GM18951 (cell line): Measurements from ENCODE around the gene COMMD9.
"Not testable (repeated sequence)": the region's sequence is repeated elsewhere in the genome, so short reads cannot be mapped to it uniquely, and the experiment has no call there.

ENCODE experiments used
- POLR2A ChIP-seq: IDR thresholded peaks from 4 replicates; pipeline ENCODE4 v1.6.1; 2011; ENCODE audit warnings: mild to moderate bottlenecking; ENCODE audit not compliant: insufficient read length, insufficient read depth; ENCODE audit errors: extremely low read depth
- in situ Hi-C: fragments of 300-500 bp; cut with MboI; formaldehyde crosslinking; loops from one replicate; pipeline ENCODE4 v1.12.0; 2022; ENCODE audit warnings: low sequenced_read_pairs, mixed read lengths, inconsistent platforms; ENCODE audit not compliant: unreplicated experiment

The COMMD9 gene

DNA sequence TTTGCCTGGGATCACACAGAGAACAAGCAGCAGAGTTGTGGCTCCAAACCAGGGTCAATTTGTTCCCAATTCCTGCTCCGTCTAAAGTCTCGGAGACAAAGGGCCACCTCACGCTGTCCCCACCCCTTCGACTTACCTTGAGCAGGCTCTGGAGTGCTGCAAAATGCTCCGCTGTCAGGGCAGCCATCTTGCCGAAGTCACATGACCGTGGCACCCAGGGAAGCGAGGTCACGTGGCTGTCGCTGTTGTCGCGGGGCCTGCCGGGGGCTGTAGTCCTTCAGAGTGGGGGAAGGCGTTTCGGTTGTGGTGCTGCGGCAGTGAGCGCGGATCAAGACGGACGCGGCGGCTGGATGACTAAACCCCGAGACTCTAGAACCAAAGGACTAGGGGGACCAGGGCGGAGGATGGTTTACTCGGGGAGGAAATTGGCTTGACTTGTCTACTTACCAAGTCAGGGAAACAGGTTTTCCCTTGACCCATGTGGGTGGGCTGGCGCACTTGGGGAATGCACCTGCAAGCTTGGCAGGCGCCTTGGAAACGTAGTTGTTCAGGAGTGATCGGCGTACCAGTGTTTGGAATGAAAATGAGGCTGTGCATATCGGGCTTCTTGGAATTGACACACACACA lies at the start of gene COMMD9:
Gene COMMD9 (minus strand): TSS at position 199 of the 627 bp plus-strand sequence. CDS start 12 bp downstream, at position 187.
- TF ChIP-seq POLR2A: peak; percentile 67
- in situ Hi-C loops: no loop called here

DNA sequence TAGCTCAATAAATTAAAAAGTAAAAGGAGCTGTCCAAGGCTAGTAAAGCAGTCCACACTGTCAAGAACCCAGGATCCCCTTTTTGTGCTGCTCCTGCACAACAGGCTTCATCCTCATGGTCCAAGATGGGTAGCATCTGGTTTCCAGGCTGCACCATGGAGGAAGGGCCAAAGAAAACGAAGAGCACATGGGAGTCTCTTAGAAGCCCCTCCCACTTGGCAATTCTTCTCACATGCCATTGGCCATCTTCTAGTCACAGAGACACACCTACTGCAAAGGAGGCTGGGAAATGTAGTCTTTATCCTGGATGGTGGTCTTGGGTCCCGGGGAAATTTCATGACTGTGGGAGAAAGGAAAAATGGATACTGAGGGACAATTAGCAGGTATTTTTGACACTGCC lies 44.7 kb upstream of the COMMD9 start:
- no peak for TF ChIP-seq POLR2A
- in situ Hi-C loops: no loop called here

DNA sequence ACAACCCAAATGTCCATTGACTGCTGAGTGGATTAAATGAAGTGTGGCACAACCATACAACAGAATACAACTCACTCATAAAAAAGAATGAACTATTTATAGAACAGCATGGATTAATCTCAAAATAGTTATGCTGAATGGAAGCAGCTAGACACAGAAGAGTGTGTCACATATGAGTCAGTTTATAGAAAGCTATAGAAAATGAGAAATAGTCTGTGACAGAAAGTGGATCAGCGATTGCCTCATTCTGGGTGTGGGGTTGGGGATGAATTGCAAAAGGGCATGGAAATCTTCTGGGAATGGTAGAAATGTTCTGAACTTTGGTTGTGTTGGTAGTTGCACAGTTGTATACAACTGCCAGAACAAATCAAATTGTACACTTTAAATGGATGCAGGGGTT lies 44.2 kb upstream of the COMMD9 start:
- no peak for TF ChIP-seq POLR2A
- in situ Hi-C loops: no loop called here

DNA sequence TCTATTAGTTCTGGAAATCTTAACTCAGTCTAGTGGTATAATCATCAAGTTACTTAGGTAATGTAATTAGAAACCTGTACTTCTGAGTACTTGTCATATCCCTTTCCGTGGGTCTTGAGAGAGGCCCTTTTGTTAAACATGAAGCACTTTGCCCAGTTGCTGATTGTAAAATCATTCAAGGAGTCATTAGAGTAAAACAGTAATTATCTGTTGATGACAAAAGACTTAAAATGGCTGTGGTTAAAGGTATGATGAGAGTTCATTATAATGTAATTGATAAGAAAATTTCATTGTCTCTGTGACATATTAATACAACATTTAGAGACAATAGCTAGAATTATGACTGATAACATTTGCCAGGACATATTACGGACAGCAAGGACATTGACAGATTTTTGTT lies 41.2 kb upstream of the COMMD9 start:
- in situ Hi-C loops: no loop called here
- no peak for TF ChIP-seq POLR2A

DNA sequence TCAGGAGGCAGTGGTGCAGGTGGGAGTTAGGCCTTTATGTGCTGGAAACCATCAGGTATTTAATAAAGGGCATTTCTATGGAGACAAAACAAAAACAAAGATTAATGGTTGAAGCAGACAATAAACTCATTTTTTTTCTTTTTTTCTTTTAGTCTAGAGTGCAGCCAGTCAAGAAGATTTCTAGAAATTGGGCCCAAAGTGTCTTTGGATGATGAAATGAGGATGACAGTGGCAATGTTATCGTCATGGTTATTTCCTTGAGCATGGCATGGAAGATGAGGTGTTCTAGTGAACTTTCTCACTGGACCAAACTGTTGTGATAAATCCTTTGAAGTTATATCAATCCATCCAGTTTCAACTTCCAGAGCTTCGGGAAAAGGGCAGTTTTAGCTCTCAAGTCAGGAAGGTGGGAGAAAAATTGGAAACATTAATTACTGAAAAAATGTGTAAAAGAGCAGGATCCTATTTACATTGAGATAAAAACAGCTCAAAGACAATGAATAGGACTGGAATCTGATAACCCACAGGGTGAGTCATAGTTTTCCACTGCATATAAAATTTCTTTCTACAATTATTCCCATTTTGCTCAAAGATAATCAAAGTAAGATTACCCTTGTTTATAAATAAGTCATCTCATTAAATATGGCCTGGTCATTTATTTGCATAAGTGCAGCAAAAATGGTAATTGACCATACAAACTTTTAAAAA lies 39.9 kb upstream of the COMMD9 start:
- in situ Hi-C loops: no loop called here
- TF ChIP-seq POLR2A: no peak

DNA sequence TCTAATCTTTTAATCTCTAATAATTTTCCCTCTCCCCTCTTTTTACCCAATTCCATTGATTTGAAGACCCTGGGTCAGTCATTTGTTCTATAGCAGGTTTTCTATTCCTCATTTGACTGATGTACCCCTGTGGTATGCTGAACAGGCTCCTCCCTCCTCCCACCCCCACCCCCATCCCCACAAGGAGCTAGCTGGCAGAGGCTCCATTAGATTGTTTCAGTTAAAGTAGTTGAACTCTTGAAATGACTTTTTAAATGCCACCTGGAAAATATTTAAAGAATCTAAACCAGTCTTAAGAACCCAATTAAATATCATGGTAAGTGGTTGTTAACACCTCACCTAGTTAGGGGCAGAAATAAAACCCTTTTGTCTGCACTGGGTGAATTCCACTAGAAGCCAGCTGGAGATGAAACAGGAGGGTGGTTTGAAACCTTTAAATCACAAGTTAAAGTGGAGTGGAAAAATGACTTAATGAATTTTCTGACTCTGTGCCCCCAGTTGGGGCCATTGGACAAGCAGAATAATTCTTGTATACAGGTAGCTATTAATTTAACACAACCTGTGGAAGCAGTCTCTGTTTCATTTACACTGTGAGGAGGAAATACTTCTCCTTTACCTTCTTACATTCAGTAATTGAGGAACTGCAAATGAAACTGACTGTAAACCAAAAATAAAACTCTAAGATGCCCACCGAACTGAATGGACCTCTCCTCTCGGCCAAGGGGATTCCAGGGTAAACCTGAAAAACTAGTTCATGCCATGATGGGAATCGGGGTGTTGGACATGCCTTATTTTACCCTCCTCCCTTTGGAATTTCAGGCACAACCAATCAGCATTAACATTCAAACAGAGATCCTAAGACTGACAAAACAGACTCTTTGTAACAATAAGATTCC lies 37.5 kb upstream of the COMMD9 start:
- no peak for TF ChIP-seq POLR2A
- in situ Hi-C loops: no loop called here

DNA sequence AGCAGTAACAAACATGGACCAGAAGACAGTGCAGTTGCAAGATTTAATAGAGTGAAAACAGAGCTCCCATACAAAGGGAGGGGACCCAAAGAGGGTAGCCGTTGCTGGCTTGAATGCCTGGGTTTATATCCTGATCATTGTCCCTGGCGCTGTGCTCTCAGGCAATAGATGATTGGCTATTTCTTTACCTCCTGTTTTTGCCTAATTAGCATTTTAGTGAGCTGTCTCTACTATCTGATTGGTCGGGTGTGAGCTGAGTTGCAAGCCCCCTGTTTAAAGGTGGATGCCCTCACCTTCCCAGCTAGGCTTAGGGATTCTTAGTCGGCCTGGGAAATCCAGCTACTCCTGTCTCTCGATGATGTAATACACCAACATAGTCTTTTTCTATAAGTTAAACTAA lies 36.2 kb upstream of the COMMD9 start:
- in situ Hi-C loops: not testable (repeated sequence)

DNA sequence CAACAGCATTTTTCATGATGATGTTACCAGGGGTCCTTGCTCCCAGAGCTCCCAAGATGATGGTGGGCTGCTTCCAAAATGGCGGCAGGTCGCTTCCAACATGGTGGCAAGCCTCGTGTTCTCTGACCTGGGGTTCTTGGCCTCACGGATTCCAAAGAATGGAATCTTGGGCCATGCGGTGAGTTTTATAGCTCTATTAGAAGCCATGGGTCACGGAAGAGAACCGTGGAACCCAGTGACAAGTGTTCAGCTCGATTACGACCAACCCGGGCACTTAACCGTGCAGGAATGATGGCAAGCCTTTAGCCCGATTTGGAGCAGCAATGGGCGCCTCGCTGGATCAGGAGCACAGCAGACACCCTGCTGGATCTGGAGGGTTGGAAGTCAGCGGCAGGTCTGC lies 35.7 kb upstream of the COMMD9 start:
- in situ Hi-C loops: not testable (repeated sequence)

DNA sequence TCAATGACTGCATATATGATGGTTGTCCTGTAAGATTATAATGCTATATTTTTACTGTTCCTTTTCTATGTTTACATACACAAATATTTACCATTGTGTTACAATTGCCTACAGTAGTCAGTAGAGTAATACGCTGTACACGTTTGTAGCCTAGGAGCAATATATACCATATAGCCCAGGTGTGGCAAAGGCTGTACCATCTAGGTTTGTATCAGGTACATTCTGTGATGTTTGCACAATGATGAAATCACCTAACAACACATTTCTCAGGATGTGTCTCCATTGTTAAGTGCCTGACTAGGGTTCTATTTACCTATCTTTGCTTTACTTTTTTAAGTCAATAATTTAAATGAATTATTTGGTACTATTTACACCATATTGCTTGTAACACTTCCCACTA lies 28.8 kb upstream of the COMMD9 start:
- no peak for TF ChIP-seq POLR2A
- in situ Hi-C loops: no loop called here

DNA sequence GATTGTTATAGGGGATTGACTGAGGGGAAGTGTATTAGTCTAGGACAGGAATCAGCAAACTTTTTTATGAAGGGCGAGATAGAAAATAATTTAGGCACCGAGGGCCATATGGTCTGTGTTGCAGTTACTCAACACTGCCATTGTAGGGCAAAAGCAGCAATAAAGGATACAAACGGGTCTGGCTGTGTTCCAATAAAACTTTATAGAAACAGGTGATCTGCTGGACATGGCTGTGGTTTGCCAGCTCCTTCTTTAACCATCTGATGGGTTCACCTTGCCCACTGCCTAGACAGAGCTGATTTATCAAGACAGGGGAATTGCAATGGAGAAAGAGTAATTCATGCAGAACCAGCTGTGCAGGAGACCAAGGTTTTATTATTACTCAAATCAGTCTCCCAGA lies 26.8 kb upstream of the COMMD9 start:
- in situ Hi-C loops: no loop called here

DNA sequence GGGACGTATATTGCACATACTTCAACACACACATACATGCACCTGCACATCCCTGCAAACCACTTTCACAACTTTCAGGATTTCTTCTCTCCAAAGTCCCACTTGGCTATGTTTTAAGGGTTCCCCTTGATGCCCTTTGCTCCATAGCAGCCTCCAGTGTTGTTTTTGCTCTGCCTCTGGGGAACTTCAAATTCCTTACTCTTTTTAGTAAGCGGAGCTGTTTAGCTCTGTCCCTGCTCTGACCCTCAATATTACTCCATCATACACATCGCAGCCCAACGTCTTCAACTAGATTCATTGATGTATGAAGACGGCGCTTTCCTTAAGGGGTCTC lies 25.2 kb upstream of the COMMD9 start:
- TF ChIP-seq POLR2A: no peak
- in situ Hi-C loops: no loop called here

More for the DNA sequence above, 26.8 kb upstream of the COMMD9 start:
- TF ChIP-seq POLR2A: no peak

DNA sequence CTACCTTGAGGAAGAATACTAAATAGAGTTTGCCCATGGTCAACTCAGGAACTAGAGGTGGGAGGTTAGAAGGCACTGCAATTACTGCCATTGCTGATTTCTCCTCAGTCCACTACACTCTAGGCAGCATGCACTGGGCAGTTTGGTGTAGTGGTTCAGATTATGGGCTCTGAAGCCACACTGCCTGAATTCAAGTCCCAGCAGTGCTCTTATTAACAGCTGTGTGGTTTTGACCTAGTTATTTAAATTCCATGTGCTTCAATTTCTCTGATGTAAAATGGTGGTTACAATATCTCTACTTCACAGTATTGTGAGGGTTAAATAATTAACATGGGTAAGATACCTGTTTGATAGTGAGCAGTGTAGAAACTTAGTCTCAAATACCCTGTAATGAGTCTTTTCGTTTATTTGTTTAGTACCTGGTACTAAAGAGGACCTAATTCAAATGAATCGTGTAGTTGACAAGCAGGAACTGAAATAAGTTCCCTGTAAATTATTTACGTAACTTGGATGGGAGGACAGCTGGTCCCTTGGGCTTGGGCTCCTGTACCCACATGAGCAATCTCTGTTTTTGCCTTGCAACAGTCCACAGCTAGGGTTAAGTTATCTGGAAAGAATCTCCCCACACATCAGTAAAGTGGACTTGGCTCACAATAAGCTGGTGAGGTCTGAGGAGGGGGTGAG lies 24.7 kb upstream of the COMMD9 start:
- in situ Hi-C loops: no loop called here
- no peak for TF ChIP-seq POLR2A
